ENCODE results near the gene KLC3.

DNA sequence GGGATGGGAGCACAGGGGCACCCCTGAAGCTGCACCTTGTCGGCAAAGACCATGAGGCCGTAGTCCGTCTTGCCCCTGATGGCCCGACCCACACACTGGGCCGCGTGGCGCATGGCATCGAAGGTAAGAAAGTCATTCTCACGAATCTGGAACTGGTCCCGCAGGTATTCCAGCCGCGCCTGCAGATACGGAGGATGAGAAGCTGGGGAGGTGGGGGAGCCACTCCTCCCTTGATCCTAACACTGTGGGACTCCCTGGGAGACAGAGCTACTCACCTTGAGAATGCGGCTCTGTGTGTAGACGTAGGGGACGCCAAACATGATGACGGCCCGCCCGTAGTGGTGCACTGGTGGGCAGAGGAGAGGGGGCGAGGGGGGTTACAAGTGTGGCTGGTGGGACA lies 11.9 kb downstream of the KLC3 start:
- TF ChIP-seq, protein P1, sequence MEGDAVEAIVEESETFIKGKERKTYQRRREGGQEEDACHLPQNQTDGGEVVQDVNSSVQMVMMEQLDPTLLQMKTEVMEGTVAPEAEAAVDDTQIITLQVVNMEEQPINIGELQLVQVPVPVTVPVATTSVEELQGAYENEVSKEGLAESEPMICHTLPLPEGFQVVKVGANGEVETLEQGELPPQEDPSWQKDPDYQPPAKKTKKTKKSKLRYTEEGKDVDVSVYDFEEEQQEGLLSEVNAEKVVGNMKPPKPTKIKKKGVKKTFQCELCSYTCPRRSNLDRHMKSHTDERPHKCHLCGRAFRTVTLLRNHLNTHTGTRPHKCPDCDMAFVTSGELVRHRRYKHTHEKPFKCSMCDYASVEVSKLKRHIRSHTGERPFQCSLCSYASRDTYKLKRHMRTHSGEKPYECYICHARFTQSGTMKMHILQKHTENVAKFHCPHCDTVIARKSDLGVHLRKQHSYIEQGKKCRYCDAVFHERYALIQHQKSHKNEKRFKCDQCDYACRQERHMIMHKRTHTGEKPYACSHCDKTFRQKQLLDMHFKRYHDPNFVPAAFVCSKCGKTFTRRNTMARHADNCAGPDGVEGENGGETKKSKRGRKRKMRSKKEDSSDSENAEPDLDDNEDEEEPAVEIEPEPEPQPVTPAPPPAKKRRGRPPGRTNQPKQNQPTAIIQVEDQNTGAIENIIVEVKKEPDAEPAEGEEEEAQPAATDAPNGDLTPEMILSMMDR (conservative IDR thresholded peaks at IDR 0.05; ENCODE audit: low read length): no peak
- TF ChIP-seq EZH2phosphoT487 (IDR thresholded peaks at IDR 0.05; ENCODE audit: borderline replicate concordance): no peak

All from Loucy (cell line).